NCI-H2107 treated with DMSO at 0.1 percent for 48 hours (cell line): ENCODE measurements around the gene LRRC4C.
"Not testable (repeated sequence)": the region's sequence is repeated elsewhere in the genome, so short reads cannot be mapped to it uniquely, and the experiment has no call there.

ENCODE experiments used
- DNase-seq: peaks from one replicate; lab custom pipeline; 2025; ENCODE audit not compliant: unreplicated experiment; lab: John Stamatoyannopoulos, UW

The LRRC4C gene

GRCh38 chr11:41040474-41040873, 419.0 kb downstream of the LRRC4C start:
- DNase-seq = no peak

- no peak for DNase-seq
Measured at GRCh38 chr11:41039592-41039991, 419.9 kb downstream of the LRRC4C start.

- no peak for DNase-seq
Measured at GRCh38 chr11:41031551-41032060, 427.8 kb downstream of the LRRC4C start.

GRCh38 chr11:41020259-41020658, 439.2 kb downstream of the LRRC4C start:
- no peak for DNase-seq

- DNase-seq = not testable (repeated sequence)
Measured at GRCh38 chr11:41019666-41020065, 439.8 kb downstream of the LRRC4C start.

- DNase-seq = no peak
Measured at GRCh38 chr11:41018224-41018623, 441.2 kb downstream of the LRRC4C start.

GRCh38 chr11:41010361-41011050, 448.9 kb downstream of the LRRC4C start:
- DNase-seq = no peak

GRCh38 chr11:41005986-41006385, 453.5 kb downstream of the LRRC4C start:
- DNase-seq = no peak

- no peak for DNase-seq
Measured at GRCh38 chr11:41003339-41004282, 455.8 kb downstream of the LRRC4C start.

- no peak for DNase-seq
Measured at GRCh38 chr11:40998920-40999319, 460.5 kb downstream of the LRRC4C start.

- no peak for DNase-seq
Measured at GRCh38 chr11:40987776-40988435, 471.5 kb downstream of the LRRC4C start.

- no peak for DNase-seq
Measured at GRCh38 chr11:40986320-40986719, 473.1 kb downstream of the LRRC4C start.

- DNase-seq = no peak
Measured at GRCh38 chr11:40975076-40975475, 484.4 kb downstream of the LRRC4C start.

- no peak for DNase-seq
Measured at GRCh38 chr11:40974186-40974795, 485.2 kb downstream of the LRRC4C start.

- no peak for DNase-seq
Measured at GRCh38 chr11:40958707-40959106, 500.7 kb downstream of the LRRC4C start.

- DNase-seq = no peak
Measured at GRCh38 chr11:40952479-40952878, 507.0 kb downstream of the LRRC4C start.

- no peak for DNase-seq
Measured at GRCh38 chr11:40938002-40938401, 521.5 kb downstream of the LRRC4C start.

- no peak for DNase-seq
Measured at GRCh38 chr11:40924915-40925314, 534.5 kb downstream of the LRRC4C start.

GRCh38 chr11:40921246-40921645, 538.2 kb downstream of the LRRC4C start:
- no peak for DNase-seq

GRCh38 chr11:40910774-40911173, 548.7 kb downstream of the LRRC4C start:
- not testable (repeated sequence) for DNase-seq

- DNase-seq = no peak
Measured at GRCh38 chr11:40894501-40894900, 565.0 kb downstream of the LRRC4C start.
